Endothelial cell of umbilical vein (primary cell): ENCODE data around the gene B4GALNT4.

Experiments used
- CTCF ChIP-seq, 2 donors: IDR thresholded peaks; 1 replicate in 1 of 2; 2 replicates in 1 of 2; pipeline ENCODE4 v1.5.1; 2011; ENCODE audit warnings: low read length in 2 of 2, mild to moderate bottlenecking in 2 of 2, moderate library complexity in 2 of 2, control low read depth in 1 of 2, inconsistent platforms in 1 of 2, low read depth in 1 of 2; ENCODE audit not compliant: insufficient read depth in 1 of 2; ENCODE audit errors: extremely low read depth in 1 of 2
- EZH2 ChIP-seq: IDR thresholded peaks from 2 replicates; pipeline ENCODE4 v1.6.1; 2012; ENCODE audit warnings: borderline replicate concordance, low read depth, mild to moderate bottlenecking, moderate library complexity, low read length, inconsistent platforms; ENCODE audit not compliant: severe bottlenecking
- FOS ChIP-seq: IDR thresholded peaks from 2 replicates; pipeline ENCODE4 v1.6.1; 2011; ENCODE audit warnings: mild to moderate bottlenecking, low read length, moderate library complexity, borderline replicate concordance; ENCODE audit not compliant: insufficient read depth
- GATA2 ChIP-seq: IDR thresholded peaks from 2 replicates; pipeline ENCODE4 v1.7.0; 2011; ENCODE audit warnings: low read depth, mild to moderate bottlenecking, moderate library complexity, mixed read lengths, low read length; ENCODE audit not compliant: insufficient read length, insufficient read depth
- JUN ChIP-seq: IDR thresholded peaks from 2 replicates; pipeline ENCODE4 v1.6.1; 2011; ENCODE audit warnings: borderline replicate concordance, low read depth; ENCODE audit not compliant: insufficient read length, insufficient read depth
- MAX ChIP-seq: IDR thresholded peaks from 2 replicates; pipeline ENCODE4 v1.6.1; 2011; ENCODE audit not compliant: insufficient read depth, insufficient read length
- MYC ChIP-seq: IDR thresholded peaks from one replicate; pipeline ENCODE4 v1.6.1; 2011; ENCODE audit warnings: mild to moderate bottlenecking, low read depth, low read length
- POLR2A ChIP-seq: IDR thresholded peaks from 2 replicates; pipeline ENCODE4 v1.6.1; 2012; ENCODE audit warnings: low read depth, mild to moderate bottlenecking, control low read depth, low read length
- POLR2AphosphoS5 ChIP-seq: IDR thresholded peaks from 2 replicates; pipeline ENCODE4 v1.6.1; 2012; ENCODE audit warnings: low read depth, mild to moderate bottlenecking, control low read depth, low read length, moderate library complexity; ENCODE audit not compliant: insufficient read depth

GRCh38 chr11:362642-363442 lies 6.5 kb upstream of the B4GALNT4 start:
- TF ChIP-seq POLR2AphosphoS5 (no peak), CTCF (IDR thresholded peaks at IDR 0.05; ENCODE audit: extremely low read depth in 1 of 2, insufficient read depth in 1 of 2, low read depth in 1 of 2, low read length in 2 of 2) (no peak), POLR2A (no peak), EZH2 (no peak), MYC (no peak), GATA2 (no peak), FOS (no peak), MAX (no peak), JUN (no peak)
